HG03039 (cell line): ENCODE data around the gene PRDX4.
A peak's percentile ranks its signal among the peaks of the same experiment; 100 is the strongest.
"Not testable (repeated sequence)": the region's sequence is repeated elsewhere in the genome, so short reads cannot be mapped to it uniquely, and the experiment has no call there.

Experiments used
- ATAC-seq: cut with Tn5 transposase; IDR thresholded peaks from one replicate; pipeline ENCODE4 v1.9.1; 2021; ENCODE audit warnings: mild to moderate bottlenecking, moderate library complexity; ENCODE audit not compliant: unreplicated experiment

The PRDX4 gene

GRCh38 chrX:23667239-23668177, at the start of gene PRDX4:
Gene PRDX4, plus strand, starts transcription at chrX:23667493. Its CDS starts 78 bp downstream, at chrX:23667571.
- ATAC-seq, result peak; percentile 70

DNA sequence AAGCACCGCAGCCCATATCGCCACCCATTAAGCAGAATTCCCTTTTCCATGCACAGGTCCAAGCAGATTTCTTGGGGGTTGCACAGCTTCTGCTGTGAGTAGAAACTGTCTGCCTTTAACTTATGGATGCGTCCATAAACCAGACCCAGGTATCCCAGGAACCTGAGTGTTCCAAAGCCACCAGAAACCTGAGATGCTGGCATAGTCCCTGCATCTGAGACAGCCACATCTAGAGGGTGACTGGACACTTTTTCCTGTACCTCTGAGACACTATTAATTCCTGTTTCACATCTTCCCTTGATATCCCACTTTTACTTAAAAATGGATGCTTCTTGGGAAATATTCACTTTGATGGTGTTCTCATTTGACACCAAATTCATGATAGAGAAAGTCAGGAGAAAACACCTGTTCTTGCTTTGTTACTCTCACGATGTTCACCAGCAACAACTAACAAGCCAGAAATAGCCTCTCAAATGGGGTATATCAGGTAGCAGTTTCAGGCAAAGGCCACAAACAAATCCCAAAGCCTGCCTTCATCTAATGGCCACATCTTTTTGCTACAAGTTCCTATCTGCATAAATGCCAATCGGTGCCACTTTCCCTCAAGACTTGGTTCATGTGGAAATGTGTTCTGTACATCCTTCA, 45.5 kb upstream of the PRDX4 start:
- ATAC-seq, result no peak

DNA sequence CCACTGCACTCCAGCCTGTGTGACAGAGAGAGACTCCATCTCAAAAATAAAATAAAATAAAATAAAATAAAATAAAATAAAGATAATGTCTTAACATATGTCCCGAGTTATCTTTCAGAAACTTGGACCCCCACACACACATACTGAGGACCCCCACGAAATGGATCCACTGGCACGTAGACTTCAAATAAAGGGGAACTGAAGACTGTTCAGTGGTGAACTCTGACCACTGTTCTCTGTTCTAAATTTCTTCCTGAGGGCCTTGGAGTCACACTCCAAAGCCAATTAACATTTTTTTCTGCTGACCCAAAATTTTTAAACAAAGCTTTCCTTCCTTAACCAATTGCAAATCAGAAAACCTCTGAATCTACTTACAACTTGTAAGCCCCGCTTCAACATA, 43.5 kb upstream of the PRDX4 start:
- no peak for ATAC-seq

GRCh38 chrX:23626651-23627050, 40.6 kb upstream of the PRDX4 start:
- no peak for ATAC-seq

- ATAC-seq, result no peak
Measured at GRCh38 chrX:23628131-23628530, 39.2 kb upstream of the PRDX4 start.

DNA sequence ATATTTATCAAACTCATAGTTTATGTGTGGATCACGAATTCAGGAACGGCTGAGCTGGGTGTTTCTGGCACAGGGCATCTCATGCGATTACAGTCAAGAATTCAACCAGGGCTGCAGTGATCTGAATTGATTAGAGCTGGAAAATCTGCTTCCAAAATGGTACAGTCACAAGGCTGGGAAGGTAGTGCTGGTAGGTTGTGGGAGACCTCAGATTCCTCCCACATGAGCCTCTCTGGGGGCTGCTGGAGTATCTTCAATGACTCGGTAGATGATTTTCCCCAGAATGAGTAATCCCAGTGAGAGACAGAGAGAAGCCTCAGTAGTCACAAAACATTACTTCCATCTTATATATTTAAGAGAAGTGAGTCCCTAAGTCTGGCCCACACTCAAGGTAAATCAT, 36.2 kb upstream of the PRDX4 start:
- no peak for ATAC-seq

DNA sequence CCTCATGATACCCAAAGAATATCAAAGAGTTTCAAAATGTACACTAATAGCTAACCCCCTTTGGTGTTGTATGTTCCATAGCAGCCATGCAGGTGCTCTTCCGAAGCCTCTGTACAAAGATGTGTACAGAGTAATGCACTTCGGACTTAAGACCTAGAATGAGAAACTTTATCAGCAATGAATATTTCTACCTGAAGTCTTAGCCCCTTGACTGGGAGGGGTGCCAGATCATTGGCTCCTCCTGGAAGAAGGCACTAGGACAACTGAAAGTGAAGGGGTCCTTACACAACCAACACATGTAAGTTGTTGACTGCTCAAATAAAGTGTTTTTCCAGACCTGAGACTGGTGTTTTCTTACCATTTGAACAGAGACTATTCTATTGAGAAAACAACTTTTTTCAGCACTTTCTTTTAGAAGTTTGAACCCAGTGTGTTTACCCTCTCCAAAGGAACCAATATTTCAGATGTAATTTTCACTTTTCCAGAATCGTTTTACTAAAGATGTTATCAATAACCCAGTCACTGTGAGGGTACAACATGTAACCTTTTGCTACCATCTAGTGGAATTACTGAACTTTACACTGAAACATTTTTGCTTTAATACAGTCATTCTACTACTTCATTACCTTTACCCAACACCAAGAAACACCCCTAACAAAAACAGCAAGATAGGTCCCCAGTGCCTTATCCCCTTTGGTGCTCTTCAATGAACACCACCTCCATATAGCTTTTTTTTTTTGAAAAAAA, 33.3 kb upstream of the PRDX4 start:
- ATAC-seq, result no peak

DNA sequence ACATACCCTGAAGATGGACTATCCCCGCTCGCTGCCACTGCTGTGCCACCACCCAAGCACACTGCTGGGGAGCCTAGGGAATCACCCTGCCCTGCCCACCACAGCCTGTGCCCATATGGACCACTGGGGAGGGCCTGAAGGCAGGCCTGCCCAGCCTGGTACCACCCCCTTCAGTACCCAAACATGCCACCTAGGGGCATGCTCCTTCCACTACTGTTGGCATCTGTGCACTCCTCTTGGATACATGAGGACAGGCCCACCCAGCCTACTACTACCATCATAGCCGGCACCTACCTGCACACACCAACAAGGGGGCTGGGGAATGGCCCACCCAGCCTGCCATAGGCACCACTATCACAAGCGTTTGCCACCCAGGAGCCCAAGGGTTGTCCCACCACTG, 30.1 kb upstream of the PRDX4 start:
- ATAC-seq, result peak; percentile 80

DNA sequence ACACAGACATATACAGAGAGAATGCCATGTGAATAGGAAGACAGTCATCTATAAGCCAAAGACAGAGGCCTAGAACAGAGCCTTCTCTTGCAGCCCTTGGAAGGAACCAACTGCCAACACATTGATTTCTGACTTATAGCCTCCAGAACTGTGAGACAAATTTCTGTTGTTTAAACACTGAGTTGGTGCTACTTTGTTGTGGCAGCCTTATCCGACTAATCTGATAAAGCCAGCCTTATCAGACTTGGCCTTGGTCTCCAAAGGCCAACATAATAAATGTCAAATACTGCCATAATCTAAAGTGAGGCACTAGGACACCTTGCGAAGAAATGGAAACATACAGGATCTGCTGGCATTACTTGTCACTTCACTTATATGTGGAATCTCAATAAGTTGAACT, 24.3 kb upstream of the PRDX4 start:
- no peak for ATAC-seq

DNA sequence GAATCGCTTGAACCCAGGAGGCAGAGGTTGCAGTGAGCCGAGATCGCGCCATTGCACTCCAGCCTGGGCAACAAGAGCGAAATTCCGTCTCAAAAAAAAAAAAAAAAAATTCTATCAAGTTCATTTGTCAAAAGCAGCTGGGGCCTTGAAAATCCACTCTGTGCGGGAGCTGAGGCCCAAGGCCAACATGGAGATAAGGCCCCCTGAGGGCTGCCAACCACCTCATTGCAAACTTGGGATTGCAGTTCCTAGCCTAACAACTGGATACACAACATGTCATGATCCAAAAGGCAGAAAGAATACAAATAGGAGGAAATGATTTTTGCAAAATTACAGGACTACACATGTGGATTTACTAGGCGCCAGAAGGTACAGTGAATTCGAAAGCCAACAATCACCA, 22.5 kb upstream of the PRDX4 start:
- no peak for ATAC-seq

- no peak for ATAC-seq
Measured at GRCh38 chrX:23656091-23656490, 11.2 kb upstream of the PRDX4 start.

DNA sequence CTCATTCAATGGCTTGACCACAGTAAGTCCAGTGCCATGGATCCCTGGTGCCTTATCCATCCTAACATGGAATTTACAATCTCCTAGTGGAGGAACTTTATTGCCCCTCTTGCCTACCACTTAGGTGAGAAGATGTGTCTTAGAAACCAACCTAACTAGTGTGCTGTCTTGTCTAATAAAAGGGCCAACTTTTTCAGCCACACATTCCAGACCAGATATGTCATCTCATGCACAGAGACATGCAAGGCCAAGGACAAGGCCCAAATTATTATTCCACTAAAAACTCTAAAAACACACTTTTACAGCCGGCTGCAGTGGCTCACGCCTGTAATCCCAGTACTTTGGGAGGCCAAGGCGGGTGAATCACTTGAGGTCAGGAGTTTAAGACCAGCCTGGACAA, 10.6 kb upstream of the PRDX4 start:
- ATAC-seq, result no peak

GRCh38 chrX:23659339-23659738, 8.0 kb upstream of the PRDX4 start:
- ATAC-seq, result no peak

DNA sequence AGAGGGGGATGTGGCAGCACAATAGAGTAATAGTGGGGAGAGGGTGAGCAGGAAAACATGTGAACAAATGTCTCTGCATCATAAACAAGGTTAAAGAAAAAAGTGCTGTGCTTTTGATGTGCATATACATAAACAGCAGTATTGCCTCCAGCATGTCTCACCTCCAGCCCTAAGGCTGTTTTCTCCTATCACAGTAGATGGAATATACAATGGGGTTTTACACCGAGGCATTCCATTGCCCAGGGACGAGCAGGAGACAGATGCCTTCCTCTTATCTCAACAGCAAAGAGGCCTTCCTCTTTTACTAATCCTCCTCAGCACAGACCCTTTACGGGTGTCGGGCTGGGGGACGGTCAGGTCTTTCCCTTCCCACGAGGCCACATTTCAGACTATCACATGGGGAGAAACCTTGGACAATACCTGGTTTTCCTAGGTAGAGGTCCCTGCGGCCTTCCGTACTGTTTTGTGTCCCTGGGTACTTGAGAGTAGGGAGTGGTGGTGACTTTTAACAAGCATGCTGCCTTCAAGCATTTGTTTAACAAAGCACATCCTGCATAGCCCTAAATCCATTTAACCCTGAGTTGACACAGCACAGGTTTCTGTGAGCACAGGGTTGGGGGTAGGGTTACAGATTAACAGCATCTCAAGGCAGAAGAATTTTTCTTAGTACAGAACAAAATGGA, 7.1 kb upstream of the PRDX4 start:
- not testable (repeated sequence) for ATAC-seq

DNA sequence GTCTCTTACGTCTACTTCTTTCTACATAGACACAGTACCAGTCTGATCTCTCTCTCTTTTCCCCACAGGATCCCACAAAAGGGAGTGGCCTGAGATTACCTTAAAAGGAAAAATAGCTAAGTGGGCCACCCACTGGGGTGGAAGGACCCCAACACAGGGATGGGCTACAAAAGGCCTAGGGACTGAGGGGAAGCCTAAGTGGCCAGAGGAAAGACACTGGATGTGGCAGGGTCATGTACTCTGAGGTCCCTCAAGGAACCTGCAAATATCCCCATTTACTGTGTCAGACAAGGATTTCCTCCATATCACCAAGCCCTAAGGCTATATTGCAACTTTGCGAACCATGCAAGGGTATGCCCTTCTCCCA, 6.5 kb upstream of the PRDX4 start:
- ATAC-seq, result no peak

- ATAC-seq, result no peak
Measured at GRCh38 chrX:23661671-23662070, 5.6 kb upstream of the PRDX4 start.

DNA sequence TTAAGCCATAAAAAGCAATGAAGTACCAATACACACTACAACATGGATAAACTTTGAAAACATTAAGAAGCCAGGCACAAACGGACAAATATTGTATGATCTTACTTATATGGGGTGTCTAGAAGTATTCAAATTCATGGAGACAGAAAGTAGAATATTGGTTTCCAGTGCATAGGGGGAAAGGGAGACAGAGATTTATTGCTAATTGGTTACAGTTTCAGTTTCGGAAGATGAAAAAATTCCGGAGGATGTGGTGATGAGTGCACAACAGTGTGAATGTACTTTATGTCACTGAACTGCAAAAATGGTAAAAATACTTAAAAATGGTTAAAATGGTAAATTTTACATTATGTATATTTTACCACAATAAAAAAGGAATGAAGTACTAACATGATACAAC, 5.1 kb upstream of the PRDX4 start:
- peak; percentile 39 for ATAC-seq

DNA sequence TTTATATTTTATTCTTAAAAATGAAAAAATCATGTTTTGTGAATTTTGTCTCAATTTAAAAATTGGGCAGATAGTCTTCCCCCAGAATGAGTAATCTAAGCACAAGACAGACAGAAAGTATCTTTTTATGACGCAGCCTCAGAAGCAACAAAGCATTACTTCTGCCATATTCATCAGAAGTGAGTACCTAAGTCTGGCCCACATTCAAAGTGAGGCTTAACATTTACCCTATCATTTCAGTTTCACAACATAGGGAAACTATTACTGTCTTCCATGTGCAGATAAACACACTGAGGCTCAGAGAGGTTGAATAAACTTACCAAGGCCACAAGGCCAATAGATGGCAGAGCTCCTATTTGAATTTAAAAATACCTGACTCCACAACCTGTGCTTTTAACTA, 4.4 kb upstream of the PRDX4 start:
- peak; percentile 37 for ATAC-seq

DNA sequence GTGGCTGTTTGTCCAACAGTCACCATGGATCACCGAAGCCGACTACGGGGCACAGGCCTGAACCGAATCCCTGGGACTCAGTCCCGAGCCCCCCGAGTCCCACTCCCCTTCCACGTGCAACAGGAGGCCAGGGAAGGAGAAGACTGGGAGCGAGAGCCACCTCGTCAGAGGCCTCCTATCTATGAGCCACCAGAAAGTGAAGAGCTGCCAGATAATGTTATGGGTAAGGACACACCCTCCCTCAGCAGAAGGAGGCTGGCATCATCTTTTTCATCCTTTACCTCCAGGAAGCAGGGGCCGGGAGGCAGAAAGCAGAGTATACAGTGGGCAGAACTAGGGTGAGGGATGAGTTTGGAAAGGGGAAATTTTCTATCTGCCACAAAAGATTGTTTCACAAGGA, 2.8 kb upstream of the PRDX4 start:
- no peak for ATAC-seq

DNA sequence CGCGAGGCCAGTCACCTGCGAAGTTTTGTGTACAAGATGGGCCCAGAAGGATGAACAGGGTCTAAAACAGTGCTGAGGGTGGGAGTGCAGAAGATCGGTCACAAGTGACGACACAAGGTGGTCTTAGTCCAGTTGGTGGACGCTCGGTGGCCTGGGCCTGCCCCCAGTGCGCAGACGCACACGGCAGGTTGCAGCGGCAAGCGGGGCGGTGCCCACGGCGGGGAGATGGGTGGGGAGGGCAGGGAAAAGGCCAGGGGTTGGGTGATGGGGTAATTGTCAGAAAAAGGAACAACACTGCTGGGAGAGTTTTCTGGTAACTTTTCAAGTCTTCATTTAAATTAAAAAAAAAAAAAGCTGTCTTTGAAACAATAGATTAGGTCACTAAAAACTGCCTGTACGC, 1.0 kb upstream of the PRDX4 start:
- ATAC-seq, result no peak

- ATAC-seq, result no peak
Measured at GRCh38 chrX:23668335-23668734, 1.0 kb downstream of the PRDX4 start.
